HCT116 (cell line): ENCODE data around the gene TIAM2.

Experiments
- POLR2A ChIP-seq: IDR thresholded peaks from 2 replicates; pipeline ENCODE4 v1.7.0; 2011; ENCODE audit warnings: borderline replicate concordance; ENCODE audit not compliant: insufficient read depth, insufficient read length; ENCODE audit errors: extremely low read depth
- POLR2AphosphoS5 ChIP-seq: IDR thresholded peaks from 2 replicates; pipeline ENCODE4 v1.6.1; 2011; ENCODE audit warnings: mild to moderate bottlenecking, low read depth, low read length, moderate library complexity
- RAD21 ChIP-seq: IDR thresholded peaks from 2 replicates; pipeline ENCODE4 v1.6.1; 2012; ENCODE audit warnings: low read depth, mild to moderate bottlenecking
- ZNF274 ChIP-seq: fragments of 200-500 bp; sonication (Bioruptor generic); IDR thresholded peaks from 2 replicates; pipeline ENCODE4 v1.6.1; 2014; ENCODE audit warnings: mild to moderate bottlenecking, low read depth, low read length, inconsistent platforms
- TF ChIP-seq, protein P1 (sequence below): IDR thresholded peaks from 2 replicates; pipeline ENCODE4 v1.6.1; 2011; ENCODE audit warnings: mild to moderate bottlenecking, low read length, moderate library complexity; ENCODE audit not compliant: insufficient replicate concordance; ENCODE audit errors: extremely low read depth
- TF ChIP-seq, protein P2 (sequence below), 3 experiments: fragments of 200-600 bp in 1 of 3; sonication (generic) in 1 of 3; IDR thresholded peaks in 2 of 3; conservative IDR thresholded peaks in 1 of 3; 2 replicates each; pipeline ENCODE4 v1.5.1; 2012 to 2017; ENCODE audit warnings: low read depth in 2 of 3, low read length in 2 of 3, antibody characterized with exemption in 1 of 3, borderline replicate concordance in 1 of 3, control low read depth in 1 of 3, mild to moderate bottlenecking in 1 of 3, mixed read lengths in 1 of 3, mixed run types in 1 of 3, moderate library complexity in 1 of 3; ENCODE audit not compliant: insufficient read depth in 1 of 3
- TF ChIP-seq, protein P3 (sequence below): IDR thresholded peaks from 2 replicates; pipeline ENCODE4 v1.6.1; 2012

DNA sequence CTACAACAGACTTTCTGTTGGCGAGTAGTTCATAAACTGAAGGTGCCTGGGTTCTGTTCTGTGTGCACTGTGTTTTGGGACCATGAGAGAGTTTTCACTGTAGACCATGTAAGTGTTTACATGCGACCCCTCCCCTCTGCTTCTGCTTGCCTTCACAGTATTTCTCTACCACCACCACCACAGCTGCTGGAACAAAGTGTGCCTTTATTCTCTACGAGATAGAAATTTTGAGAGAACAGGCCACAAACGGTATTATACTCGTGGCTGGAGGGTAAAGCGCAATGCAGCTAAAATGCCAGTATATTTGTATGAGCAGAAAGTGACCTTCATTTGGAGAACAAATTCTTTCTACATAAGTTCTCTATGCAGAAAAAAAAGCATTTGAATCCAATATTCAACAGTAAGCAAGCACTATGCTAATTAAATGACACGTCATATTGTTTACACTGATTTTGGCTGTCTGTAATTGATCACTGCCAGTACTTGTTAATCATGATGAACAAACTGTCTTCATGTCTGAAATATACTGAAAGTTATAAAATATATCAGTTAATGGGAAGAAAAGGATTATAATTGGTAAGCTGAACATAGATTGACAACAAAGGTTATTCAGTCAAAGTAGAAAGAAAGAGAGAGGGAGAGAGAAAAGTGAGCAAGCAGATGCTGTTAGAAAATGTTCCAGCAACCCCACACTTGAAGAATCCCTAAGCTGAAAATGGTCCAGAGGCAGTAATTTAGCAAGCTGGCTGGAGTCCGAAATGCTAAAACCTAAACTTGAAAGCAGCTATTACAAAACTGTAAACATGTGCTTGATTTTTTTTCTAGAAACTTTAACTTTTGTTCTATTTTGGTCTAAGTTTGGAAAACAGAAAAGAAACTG is 277.5 kb downstream of the TIAM2 start:
- TF ChIP-seq ZNF274 (no peak), RAD21 (no peak), POLR2AphosphoS5 (no peak), POLR2A (no peak)
- TF ChIP-seq, protein P1, sequence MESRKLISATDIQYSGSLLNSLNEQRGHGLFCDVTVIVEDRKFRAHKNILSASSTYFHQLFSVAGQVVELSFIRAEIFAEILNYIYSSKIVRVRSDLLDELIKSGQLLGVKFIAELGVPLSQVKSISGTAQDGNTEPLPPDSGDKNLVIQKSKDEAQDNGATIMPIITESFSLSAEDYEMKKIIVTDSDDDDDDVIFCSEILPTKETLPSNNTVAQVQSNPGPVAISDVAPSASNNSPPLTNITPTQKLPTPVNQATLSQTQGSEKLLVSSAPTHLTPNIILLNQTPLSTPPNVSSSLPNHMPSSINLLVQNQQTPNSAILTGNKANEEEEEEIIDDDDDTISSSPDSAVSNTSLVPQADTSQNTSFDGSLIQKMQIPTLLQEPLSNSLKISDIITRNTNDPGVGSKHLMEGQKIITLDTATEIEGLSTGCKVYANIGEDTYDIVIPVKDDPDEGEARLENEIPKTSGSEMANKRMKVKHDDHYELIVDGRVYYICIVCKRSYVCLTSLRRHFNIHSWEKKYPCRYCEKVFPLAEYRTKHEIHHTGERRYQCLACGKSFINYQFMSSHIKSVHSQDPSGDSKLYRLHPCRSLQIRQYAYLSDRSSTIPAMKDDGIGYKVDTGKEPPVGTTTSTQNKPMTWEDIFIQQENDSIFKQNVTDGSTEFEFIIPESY, result no peak
- TF ChIP-seq, protein P2, sequence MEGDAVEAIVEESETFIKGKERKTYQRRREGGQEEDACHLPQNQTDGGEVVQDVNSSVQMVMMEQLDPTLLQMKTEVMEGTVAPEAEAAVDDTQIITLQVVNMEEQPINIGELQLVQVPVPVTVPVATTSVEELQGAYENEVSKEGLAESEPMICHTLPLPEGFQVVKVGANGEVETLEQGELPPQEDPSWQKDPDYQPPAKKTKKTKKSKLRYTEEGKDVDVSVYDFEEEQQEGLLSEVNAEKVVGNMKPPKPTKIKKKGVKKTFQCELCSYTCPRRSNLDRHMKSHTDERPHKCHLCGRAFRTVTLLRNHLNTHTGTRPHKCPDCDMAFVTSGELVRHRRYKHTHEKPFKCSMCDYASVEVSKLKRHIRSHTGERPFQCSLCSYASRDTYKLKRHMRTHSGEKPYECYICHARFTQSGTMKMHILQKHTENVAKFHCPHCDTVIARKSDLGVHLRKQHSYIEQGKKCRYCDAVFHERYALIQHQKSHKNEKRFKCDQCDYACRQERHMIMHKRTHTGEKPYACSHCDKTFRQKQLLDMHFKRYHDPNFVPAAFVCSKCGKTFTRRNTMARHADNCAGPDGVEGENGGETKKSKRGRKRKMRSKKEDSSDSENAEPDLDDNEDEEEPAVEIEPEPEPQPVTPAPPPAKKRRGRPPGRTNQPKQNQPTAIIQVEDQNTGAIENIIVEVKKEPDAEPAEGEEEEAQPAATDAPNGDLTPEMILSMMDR (IDR thresholded peaks at IDR 0.05 in 2 of 3, conservative IDR thresholded peaks at IDR 0.05 in 1 of 3; ENCODE audit: borderline replicate concordance in 1 of 3, insufficient read depth in 1 of 3, low read depth in 2 of 3, low read length in 2 of 3), result no peak
- TF ChIP-seq, protein P3, sequence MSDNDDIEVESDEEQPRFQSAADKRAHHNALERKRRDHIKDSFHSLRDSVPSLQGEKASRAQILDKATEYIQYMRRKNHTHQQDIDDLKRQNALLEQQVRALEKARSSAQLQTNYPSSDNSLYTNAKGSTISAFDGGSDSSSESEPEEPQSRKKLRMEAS, result no peak
